ENCODE measurements around the gene ELF1. TPM values are rescaled to one million over a fixed set of nuclear protein-coding genes. Genes with fewer than 3 reads are reported as not detected.
A peak's percentile ranks its signal among the peaks of the same experiment; 100 is the strongest.

The ELF1 gene
- total RNA-seq, 4 donors from 2014 or later, result 54.6 to 118 (median 98.6) TPM

GRCh38 chr13:40994581-40995230 is 24.4 kb downstream of the ELF1 start:
- DNase-seq (ENCODE audit: low spot score in 2 of 2), result no peak
- no peaks in the 10 kb centered on the region for H3K27me3 ChIP-seq
- no peaks in the 10 kb centered on the region for H3K9me3 ChIP-seq
- H3K36me3 ChIP-seq, result peaks cover 0 to 20% (median 0%) of the 10 kb centered on the region in 3 donors
- peaks cover 0 to 57% (median 36%) of the 10 kb centered on the region in 4 donors for H3K4me1 ChIP-seq
- no peak overlapping the region for H3K27ac ChIP-seq
- WGBS, 2 donors, result 69 to 72% methylated on average over 6 of the region's 6 CpGs
- H3K4me3 ChIP-seq, result no peak overlapping the region
- TF ChIP-seq CTCF (IDR thresholded peaks at IDR 0.05) (no peak), POLR2A (IDR thresholded peaks at IDR 0.05) (no peak), EP300 (IDR thresholded peaks at IDR 0.05) (no peak)

- H3K27me3 ChIP-seq, result no peaks in the 10 kb centered on the region
- no peak for DNase-seq (ENCODE audit: low spot score in 2 of 2)
- peaks cover 0 to 20% (median 0%) of the 10 kb centered on the region in 3 donors for H3K36me3 ChIP-seq
- no peaks in the 10 kb centered on the region for H3K9me3 ChIP-seq
- TF ChIP-seq POLR2A (IDR thresholded peaks at IDR 0.05), result no peak
- no peak for TF ChIP-seq EP300 (IDR thresholded peaks at IDR 0.05)
- TF ChIP-seq CTCF (IDR thresholded peaks at IDR 0.05), result no peak
- no peak overlapping the region for H3K27ac ChIP-seq
- H3K4me3 ChIP-seq, result no peak overlapping the region
- H3K4me1 ChIP-seq, result peaks cover 0 to 54% (median 36%) of the 10 kb centered on the region in 4 donors
These were observed 25.1 kb downstream of the ELF1 start for GRCh38 chr13:40993987-40994386.

GRCh38 chr13:40992678-40993518 is 26.2 kb downstream of the ELF1 start:
- H3K4me3 ChIP-seq, result no peak overlapping the region
- H3K36me3 ChIP-seq, result peaks cover 0 to 20% (median 0%) of the 10 kb centered on the region in 3 donors
- H3K9me3 ChIP-seq, result no peaks in the 10 kb centered on the region
- TF ChIP-seq EP300 (IDR thresholded peaks at IDR 0.05) (no peak), POLR2A (IDR thresholded peaks at IDR 0.05) (no peak), CTCF (IDR thresholded peaks at IDR 0.05) (no peak)
- H3K27me3 ChIP-seq, result no peaks in the 10 kb centered on the region
- peaks cover 0 to 59% (median 36%) of the 10 kb centered on the region in 4 donors for H3K4me1 ChIP-seq
- H3K27ac ChIP-seq, result no peak overlapping the region
- DNase-seq (ENCODE audit: low spot score in 2 of 2), result no peak
- WGBS, 2 donors, result 70 to 73% methylated on average over 11 of the region's 11 CpGs

GRCh38 chr13:40987606-40988280 is 31.4 kb downstream of the ELF1 start:
- Histone ChIP-seq H3K4me3 (no peak overlapping the region), H3K27ac (peak overlapping the region in 1 of 4 donors; percentile 37), H3K4me1 (peaks cover 0 to 62% (median 40%) of the 10 kb centered on the region in 4 donors), H3K9me3 (no peaks in the 10 kb centered on the region), H3K27me3 (no peaks in the 10 kb centered on the region), H3K36me3 (no peaks in the 10 kb centered on the region)
- no peak for DNase-seq (ENCODE audit: low spot score in 2 of 2)
- WGBS, 2 donors, result 51 to 54% methylated on average over 2 of the region's 2 CpGs
- no peak for TF ChIP-seq CTCF (IDR thresholded peaks at IDR 0.05)
- no peak for TF ChIP-seq EP300 (IDR thresholded peaks at IDR 0.05)

Data from tibial nerve (tissue), 4 donors.